Measurements from ENCODE around the gene GJA5. TPM values are rescaled to one million over a fixed set of nuclear protein-coding genes. Genes with fewer than 3 reads are reported as not detected.

Gene GJA5
- total RNA-seq, 1 experiment from 2014 or later: not detected

GRCh38 chr1:147807405-147807804 is 47.0 kb upstream of the GJA5 start:
- Histone ChIP-seq H4K20me1 (ENCODE audit: insufficient read depth) (no peaks in the 10 kb centered on the region), H2AFZ (ENCODE audit: low read depth, low read length, poor library complexity, severe bottlenecking) (no peak overlapping the region), H3K36me3 (ENCODE audit: control insufficient read depth in 1 of 2, insufficient read depth in 2 of 2, low read length in 2 of 2) (no peaks in the 10 kb centered on the region), H3K4me2 (ENCODE audit: low read length) (no peak overlapping the region), H3K4me3 (replicated peaks in 1 of 2; ENCODE audit: low read depth in 1 of 2, low read length in 2 of 2) (no peak overlapping the region), H3K9ac (ENCODE audit: low read length) (no peak overlapping the region), H3K27me3 (ENCODE audit: insufficient read depth, low read length) (no peaks in the 10 kb centered on the region), H3K4me1 (ENCODE audit: control insufficient read depth in 1 of 2, insufficient read depth in 2 of 2, low read length in 2 of 2) (no peaks in the 10 kb centered on the region), H3K9me3 (ENCODE audit: control insufficient read depth in 1 of 2, insufficient read depth in 1 of 2, low read depth in 1 of 2, low read length in 2 of 2) (no peaks in the 10 kb centered on the region), H3K9me2 (ENCODE audit: insufficient read depth) (no peaks in the 10 kb centered on the region), H3K79me2 (ENCODE audit: insufficient read depth, low read length) (no peaks in the 10 kb centered on the region), H3K27ac (ENCODE audit: low read depth, low read length) (no peak overlapping the region)
- no TSS peak for BruUV-seq (replicated peaks)
- no peak for DNase-seq (ENCODE audit: low read depth, low spot score)
- RAD21 ChIA-PET (ENCODE audit: low non-redundant PET in 1 of 2, low total read pairs in 2 of 2, uncharacterized antibody in 2 of 2, unreplicated experiment in 2 of 2): no interaction called here
- POLR2A ChIA-PET: no interaction called here
- intact Hi-C loops (cut with micrococcal nuclease): loop anchor here (5.0 kb wide), 1 partner anchor 50 kb away; no protein-coding TSS in a partner anchor
- TF ChIP-seq RAD21 (IDR thresholded peaks at IDR 0.05; ENCODE audit: low read depth) (no peak), POLR2AphosphoS5 (IDR thresholded peaks at IDR 0.05; ENCODE audit: low read depth, low read length) (no peak), EZH2phosphoT487 (IDR thresholded peaks at IDR 0.05; ENCODE audit: borderline replicate concordance) (no peak), SIN3A (IDR thresholded peaks at IDR 0.05; ENCODE audit: low read depth) (no peak), CBX3 (IDR thresholded peaks at IDR 0.05; ENCODE audit: low read depth) (no peak), ZNF274 (IDR thresholded peaks at IDR 0.05; ENCODE audit: low read depth, low read length) (no peak), REST (IDR thresholded peaks at IDR 0.05; ENCODE audit: low read depth) (no peak), SRF (IDR thresholded peaks at IDR 0.05; ENCODE audit: low read depth) (no peak), ELF1 (IDR thresholded peaks at IDR 0.05; ENCODE audit: borderline replicate concordance, low read depth) (no peak), CEBPB (IDR thresholded peaks at IDR 0.05; ENCODE audit: low read depth) (no peak), YY1 (IDR thresholded peaks at IDR 0.05; ENCODE audit: extremely low read depth, insufficient replicate concordance, low read depth, low read length) (no peak), ATF3 (IDR thresholded peaks at IDR 0.05) (no peak), JUND (IDR thresholded peaks at IDR 0.05) (no peak), SP1 (IDR thresholded peaks at IDR 0.05; ENCODE audit: low read depth) (no peak), POLR2A (IDR thresholded peaks at IDR 0.05; ENCODE audit: borderline replicate concordance, extremely low read depth, insufficient read depth, insufficient read length) (no peak), FOSL1 (IDR thresholded peaks at IDR 0.05; ENCODE audit: low read depth) (no peak), ZFX (IDR thresholded peaks at IDR 0.05) (no peak)
- TF ChIP-seq, protein P1, sequence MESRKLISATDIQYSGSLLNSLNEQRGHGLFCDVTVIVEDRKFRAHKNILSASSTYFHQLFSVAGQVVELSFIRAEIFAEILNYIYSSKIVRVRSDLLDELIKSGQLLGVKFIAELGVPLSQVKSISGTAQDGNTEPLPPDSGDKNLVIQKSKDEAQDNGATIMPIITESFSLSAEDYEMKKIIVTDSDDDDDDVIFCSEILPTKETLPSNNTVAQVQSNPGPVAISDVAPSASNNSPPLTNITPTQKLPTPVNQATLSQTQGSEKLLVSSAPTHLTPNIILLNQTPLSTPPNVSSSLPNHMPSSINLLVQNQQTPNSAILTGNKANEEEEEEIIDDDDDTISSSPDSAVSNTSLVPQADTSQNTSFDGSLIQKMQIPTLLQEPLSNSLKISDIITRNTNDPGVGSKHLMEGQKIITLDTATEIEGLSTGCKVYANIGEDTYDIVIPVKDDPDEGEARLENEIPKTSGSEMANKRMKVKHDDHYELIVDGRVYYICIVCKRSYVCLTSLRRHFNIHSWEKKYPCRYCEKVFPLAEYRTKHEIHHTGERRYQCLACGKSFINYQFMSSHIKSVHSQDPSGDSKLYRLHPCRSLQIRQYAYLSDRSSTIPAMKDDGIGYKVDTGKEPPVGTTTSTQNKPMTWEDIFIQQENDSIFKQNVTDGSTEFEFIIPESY (IDR thresholded peaks at IDR 0.05; ENCODE audit: extremely low read depth, insufficient replicate concordance, low read length): no peak
- TF ChIP-seq, protein P2, sequence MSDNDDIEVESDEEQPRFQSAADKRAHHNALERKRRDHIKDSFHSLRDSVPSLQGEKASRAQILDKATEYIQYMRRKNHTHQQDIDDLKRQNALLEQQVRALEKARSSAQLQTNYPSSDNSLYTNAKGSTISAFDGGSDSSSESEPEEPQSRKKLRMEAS (IDR thresholded peaks at IDR 0.05): no peak
- TF ChIP-seq, protein P3, sequence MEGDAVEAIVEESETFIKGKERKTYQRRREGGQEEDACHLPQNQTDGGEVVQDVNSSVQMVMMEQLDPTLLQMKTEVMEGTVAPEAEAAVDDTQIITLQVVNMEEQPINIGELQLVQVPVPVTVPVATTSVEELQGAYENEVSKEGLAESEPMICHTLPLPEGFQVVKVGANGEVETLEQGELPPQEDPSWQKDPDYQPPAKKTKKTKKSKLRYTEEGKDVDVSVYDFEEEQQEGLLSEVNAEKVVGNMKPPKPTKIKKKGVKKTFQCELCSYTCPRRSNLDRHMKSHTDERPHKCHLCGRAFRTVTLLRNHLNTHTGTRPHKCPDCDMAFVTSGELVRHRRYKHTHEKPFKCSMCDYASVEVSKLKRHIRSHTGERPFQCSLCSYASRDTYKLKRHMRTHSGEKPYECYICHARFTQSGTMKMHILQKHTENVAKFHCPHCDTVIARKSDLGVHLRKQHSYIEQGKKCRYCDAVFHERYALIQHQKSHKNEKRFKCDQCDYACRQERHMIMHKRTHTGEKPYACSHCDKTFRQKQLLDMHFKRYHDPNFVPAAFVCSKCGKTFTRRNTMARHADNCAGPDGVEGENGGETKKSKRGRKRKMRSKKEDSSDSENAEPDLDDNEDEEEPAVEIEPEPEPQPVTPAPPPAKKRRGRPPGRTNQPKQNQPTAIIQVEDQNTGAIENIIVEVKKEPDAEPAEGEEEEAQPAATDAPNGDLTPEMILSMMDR (IDR thresholded peaks at IDR 0.05 in 2 of 3, conservative IDR thresholded peaks at IDR 0.05 in 1 of 3; ENCODE audit: borderline replicate concordance in 1 of 3, insufficient read depth in 1 of 3, low read depth in 2 of 3, low read length in 2 of 3): no peak
- ATAC-seq: no peak
- CTCF ChIA-PET: no interaction called here
